ENCODE data around the gene GSTCD. TPM values are rescaled to one million over a fixed set of nuclear protein-coding genes. Genes with fewer than 3 reads are reported as not detected.

Gene GSTCD
- total and polyA plus RNA-seq, 2 donors (not counting 1 experiment from before 2014, with no cell fraction given) = 5.0 to 13.2 TPM

DNA sequence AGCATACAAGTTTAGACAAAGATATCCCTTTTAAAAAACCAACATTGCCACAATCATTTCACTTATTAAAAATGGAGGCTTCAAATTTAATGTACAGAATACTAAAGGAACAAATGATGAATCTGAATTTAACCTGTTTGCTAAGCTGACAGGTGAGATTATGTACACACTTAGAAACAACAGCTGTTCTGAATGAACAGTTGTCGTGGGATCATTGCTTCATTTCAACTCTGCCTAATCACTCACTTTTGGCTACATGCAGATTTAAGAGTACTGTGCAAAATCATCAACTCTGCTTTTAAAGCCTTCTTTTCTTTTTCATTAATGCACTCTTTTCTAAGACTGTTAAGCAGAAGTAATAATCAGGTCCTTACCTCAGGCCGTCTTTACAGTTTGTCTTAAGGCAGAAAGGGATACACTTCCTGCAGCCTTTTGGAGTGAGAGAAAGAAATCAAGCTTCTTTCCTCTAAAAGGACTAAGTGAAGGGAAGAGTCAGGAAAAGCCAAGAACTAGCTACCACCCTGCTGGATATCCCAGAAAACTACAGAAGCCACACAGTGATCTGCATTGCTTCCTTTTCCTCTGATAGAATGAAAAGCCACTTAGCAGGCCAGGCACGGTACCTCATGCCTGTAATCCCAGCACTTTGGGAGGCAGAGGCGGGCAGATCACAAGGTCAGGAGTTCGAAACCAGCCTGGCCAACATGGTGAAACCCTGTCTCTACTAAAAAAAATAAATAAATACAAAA, 132.0 kb downstream of the GSTCD start:
- WGBS (ENCODE audit: insufficient coverage) = 100% methylated on average over 4 of the region's 5 CpGs
- no peak overlapping the region for H3K27ac ChIP-seq (ENCODE audit: low read length in 2 of 2)
- H3K79me2 ChIP-seq (ENCODE audit: control insufficient read depth, insufficient read depth, low read length) = no peaks in the 10 kb centered on the region
- Mint-ChIP-seq H3K27ac (no peak overlapping the region), H3K27me3 (no peaks in the 10 kb centered on the region), H3K9me3 (ENCODE audit: insufficient read depth) (no peaks in the 10 kb centered on the region), H3K4me3 (no peak overlapping the region), H3K4me1 (no peaks in the 10 kb centered on the region)
- no peaks in the 10 kb centered on the region for H3K4me1 ChIP-seq (ENCODE audit: control insufficient read depth in 2 of 2, insufficient read depth in 2 of 2, low read length in 2 of 2)
- no peaks in the 10 kb centered on the region for H4K20me1 ChIP-seq (ENCODE audit: control insufficient read depth, insufficient read depth, low read length, poor library complexity, severe bottlenecking)
- no peak overlapping the region for H3K4me2 ChIP-seq (replicated peaks; ENCODE audit: low read depth, low read length, poor library complexity, severe bottlenecking)
- no peak for TF ChIP-seq CTCF (IDR thresholded peaks at IDR 0.05)
- TF ChIP-seq EZH2 (IDR thresholded peaks at IDR 0.05; ENCODE audit: borderline replicate concordance, insufficient read depth, low read depth, low read length, poor library complexity, severe bottlenecking) = no peak
- intact Hi-C loops (cut with micrococcal nuclease) = no loop called here
- POLR2A ChIA-PET = no interaction called here
- peaks cover 0 to 6% (median 0%) of the 10 kb centered on the region in 3 donors for H3K9me3 ChIP-seq (ENCODE audit: control extremely low read depth in 1 of 3, control insufficient read depth in 2 of 3, insufficient read depth in 1 of 3, low read length in 2 of 3)
- H3K9ac ChIP-seq (ENCODE audit: low read length) = no peak overlapping the region
- H3K36me3 ChIP-seq (replicated peaks in 1 of 2; ENCODE audit: control extremely low read depth in 1 of 2, control insufficient read depth in 1 of 2, extremely low read depth in 1 of 2, insufficient read depth in 2 of 2, low read length in 1 of 2) = no peaks in the 10 kb centered on the region
- no peaks in the 10 kb centered on the region for H3K27me3 ChIP-seq (replicated peaks in 1 of 4; ENCODE audit: control extremely low read depth in 1 of 4, control insufficient read depth in 3 of 4, insufficient read depth in 4 of 4, low read length in 3 of 4)
- DNase-seq (no peak), ATAC-seq (ENCODE audit: low read depth) (no peak)
- CTCF ChIA-PET = no interaction called here
- no peak overlapping the region for H2AFZ ChIP-seq (ENCODE audit: insufficient read depth, low read depth, low read length, poor library complexity, severe bottlenecking)
- H3K4me3 ChIP-seq (ENCODE audit: control extremely low read depth in 1 of 5, extremely low read depth in 1 of 5, insufficient read depth in 1 of 5, low read depth in 2 of 5, low read length in 4 of 5) = no peak overlapping the region

GRCh38 chr4:105843941-105844340, 135.4 kb downstream of the GSTCD start:
- ChIA-PET POLR2A (no interaction called here), CTCF (no interaction called here)
- Mint-ChIP-seq H3K9me3 (ENCODE audit: insufficient read depth) (no peaks in the 10 kb centered on the region), H3K4me3 (no peak overlapping the region), H3K27me3 (no peaks in the 10 kb centered on the region), H3K4me1 (no peaks in the 10 kb centered on the region), H3K27ac (no peak overlapping the region)
- Histone ChIP-seq H3K9me3 (ENCODE audit: control extremely low read depth in 1 of 3, control insufficient read depth in 2 of 3, insufficient read depth in 1 of 3, low read length in 2 of 3) (no peaks in the 10 kb centered on the region), H3K27ac (ENCODE audit: low read length in 2 of 2) (no peak overlapping the region), H3K4me1 (ENCODE audit: control insufficient read depth in 2 of 2, insufficient read depth in 2 of 2, low read length in 2 of 2) (no peaks in the 10 kb centered on the region), H3K36me3 (replicated peaks in 1 of 2; ENCODE audit: control extremely low read depth in 1 of 2, control insufficient read depth in 1 of 2, extremely low read depth in 1 of 2, insufficient read depth in 2 of 2, low read length in 1 of 2) (no peaks in the 10 kb centered on the region), H3K9ac (ENCODE audit: low read length) (no peak overlapping the region), H3K79me2 (ENCODE audit: control insufficient read depth, insufficient read depth, low read length) (no peaks in the 10 kb centered on the region), H3K4me2 (replicated peaks; ENCODE audit: low read depth, low read length, poor library complexity, severe bottlenecking) (no peak overlapping the region), H4K20me1 (ENCODE audit: control insufficient read depth, insufficient read depth, low read length, poor library complexity, severe bottlenecking) (no peaks in the 10 kb centered on the region), H2AFZ (ENCODE audit: insufficient read depth, low read depth, low read length, poor library complexity, severe bottlenecking) (no peak overlapping the region), H3K27me3 (replicated peaks in 1 of 4; ENCODE audit: control extremely low read depth in 1 of 4, control insufficient read depth in 3 of 4, insufficient read depth in 4 of 4, low read length in 3 of 4) (no peaks in the 10 kb centered on the region), H3K4me3 (ENCODE audit: control extremely low read depth in 1 of 5, extremely low read depth in 1 of 5, insufficient read depth in 1 of 5, low read depth in 2 of 5, low read length in 4 of 5) (no peak overlapping the region)
- intact Hi-C loops (cut with micrococcal nuclease) = no loop called here
- no CpG with 5 or more reads among the region's 2 CpGs for WGBS (ENCODE audit: insufficient coverage)
- DNase-seq (no peak), ATAC-seq (ENCODE audit: low read depth) (no peak)
- no peak for TF ChIP-seq CTCF (IDR thresholded peaks at IDR 0.05)
- no peak for TF ChIP-seq EZH2 (IDR thresholded peaks at IDR 0.05; ENCODE audit: borderline replicate concordance, insufficient read depth, low read depth, low read length, poor library complexity, severe bottlenecking)

All from B cell (primary cell).